Calu3 (cell line): ENCODE measurements around the gene PTGES2. TPM values are rescaled to one million over a fixed set of nuclear protein-coding genes. Genes with fewer than 3 reads are reported as not detected.

ENCODE experiments used
- BruUV-seq: library from RNA; stranded (reverse); fragments of 400-500 nt; replicated peaks from 2 replicates; lab custom pipeline; 2021; lab: Mats Ljungman, UMichigan
- CTCF ChIA-PET: fragments of 300-600 bp; sonication (Branson Sonifier 250); formaldehyde crosslinking; loops from one replicate; lab custom pipeline; 2022; ENCODE audit warnings: antibody characterized with exemption; lab: Charles Lee
- DNase-seq: peaks from one replicate; pipeline ENCODE4 v3.0.0; 2022
- H3K27ac Mint-ChIP-seq: one replicate; pipeline ENCODE4 v1.8.0; 2022; ENCODE audit warnings: mixed read lengths; ENCODE audit not compliant: unreplicated experiment
- H3K27me3 Mint-ChIP-seq: one replicate; pipeline ENCODE4 v1.8.0; 2022; ENCODE audit warnings: mixed read lengths; ENCODE audit not compliant: unreplicated experiment
- H3K36me3 Mint-ChIP-seq: one replicate; pipeline ENCODE4 v1.8.0; 2022; ENCODE audit warnings: mild to moderate bottlenecking, moderate library complexity, mixed read lengths; ENCODE audit not compliant: insufficient read depth, unreplicated experiment
- H3K4me1 Mint-ChIP-seq: one replicate; pipeline ENCODE4 v1.8.0; 2022; ENCODE audit warnings: mild to moderate bottlenecking, low read depth, mixed read lengths; ENCODE audit not compliant: unreplicated experiment
- H3K4me3 Mint-ChIP-seq: one replicate; pipeline ENCODE4 v1.8.0; 2022; ENCODE audit warnings: mild to moderate bottlenecking, low read depth, moderate library complexity, mixed read lengths; ENCODE audit not compliant: unreplicated experiment
- H3K9me3 Mint-ChIP-seq: one replicate; pipeline ENCODE4 v1.8.0; 2022; ENCODE audit warnings: low read depth, mixed read lengths; ENCODE audit not compliant: unreplicated experiment
- intact Hi-C: fragments of 100-400 bp; cut with micrococcal nuclease; formaldehyde crosslinking; loops from one replicate; pipeline ENCODE4 v1.10.0; 2022; ENCODE audit not compliant: unreplicated experiment
- total RNA-seq: library from RNA; stranded (reverse); gene quantifications from 2 replicates; pipeline ENCODE4 v1.2.3, GENCODE V29; 2022
- TF ChIP-seq, protein P1 (sequence below): fragments of 200-600 bp; IDR thresholded peaks from one replicate; pipeline ENCODE4 v1.8.0; 2022; ENCODE audit warnings: antibody characterized with exemption; ENCODE audit not compliant: unreplicated experiment

The PTGES2 gene
- total RNA-seq, 1 experiment from 2014 or later, result 137 TPM

DNA sequence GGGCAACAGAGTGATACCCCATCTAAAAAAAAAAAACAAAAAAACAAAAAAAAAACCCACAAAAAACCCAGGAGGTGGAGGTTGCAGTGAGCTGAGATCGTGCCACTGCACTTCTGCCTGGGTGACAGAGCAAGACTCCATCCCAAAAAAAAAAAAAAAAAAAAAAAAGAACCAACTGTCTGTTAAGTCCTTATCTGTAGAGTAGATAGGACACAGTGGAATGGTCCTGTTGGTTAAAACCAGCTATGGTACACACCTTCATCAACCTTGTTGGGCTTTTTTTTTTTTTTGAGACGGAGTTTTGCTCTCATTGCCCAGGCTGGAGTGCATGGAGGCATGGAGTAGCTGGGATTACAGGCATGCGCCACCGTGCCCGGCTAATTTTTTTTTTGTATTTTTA, 47.3 kb downstream of the PTGES2 start:
- no peak overlapping the region for H3K27ac Mint-ChIP-seq
- H3K4me3 Mint-ChIP-seq, result no peak overlapping the region
- H3K4me1 Mint-ChIP-seq, result peaks cover 29% of the 10 kb centered on the region
- peaks cover 41% of the 10 kb centered on the region for H3K36me3 Mint-ChIP-seq
- no peaks in the 10 kb centered on the region for H3K27me3 Mint-ChIP-seq
- intact Hi-C loops, result no loop called here
- TF ChIP-seq, protein P1, sequence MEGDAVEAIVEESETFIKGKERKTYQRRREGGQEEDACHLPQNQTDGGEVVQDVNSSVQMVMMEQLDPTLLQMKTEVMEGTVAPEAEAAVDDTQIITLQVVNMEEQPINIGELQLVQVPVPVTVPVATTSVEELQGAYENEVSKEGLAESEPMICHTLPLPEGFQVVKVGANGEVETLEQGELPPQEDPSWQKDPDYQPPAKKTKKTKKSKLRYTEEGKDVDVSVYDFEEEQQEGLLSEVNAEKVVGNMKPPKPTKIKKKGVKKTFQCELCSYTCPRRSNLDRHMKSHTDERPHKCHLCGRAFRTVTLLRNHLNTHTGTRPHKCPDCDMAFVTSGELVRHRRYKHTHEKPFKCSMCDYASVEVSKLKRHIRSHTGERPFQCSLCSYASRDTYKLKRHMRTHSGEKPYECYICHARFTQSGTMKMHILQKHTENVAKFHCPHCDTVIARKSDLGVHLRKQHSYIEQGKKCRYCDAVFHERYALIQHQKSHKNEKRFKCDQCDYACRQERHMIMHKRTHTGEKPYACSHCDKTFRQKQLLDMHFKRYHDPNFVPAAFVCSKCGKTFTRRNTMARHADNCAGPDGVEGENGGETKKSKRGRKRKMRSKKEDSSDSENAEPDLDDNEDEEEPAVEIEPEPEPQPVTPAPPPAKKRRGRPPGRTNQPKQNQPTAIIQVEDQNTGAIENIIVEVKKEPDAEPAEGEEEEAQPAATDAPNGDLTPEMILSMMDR, result no peak
- no peak for DNase-seq
- no peaks in the 10 kb centered on the region for H3K9me3 Mint-ChIP-seq
- no TSS peak for BruUV-seq
- CTCF ChIA-PET, result interaction anchor here (0.5 kb wide), 1 partner anchor 86 kb away, joined by 4 read pairs; no protein-coding TSS in a partner anchor

DNA sequence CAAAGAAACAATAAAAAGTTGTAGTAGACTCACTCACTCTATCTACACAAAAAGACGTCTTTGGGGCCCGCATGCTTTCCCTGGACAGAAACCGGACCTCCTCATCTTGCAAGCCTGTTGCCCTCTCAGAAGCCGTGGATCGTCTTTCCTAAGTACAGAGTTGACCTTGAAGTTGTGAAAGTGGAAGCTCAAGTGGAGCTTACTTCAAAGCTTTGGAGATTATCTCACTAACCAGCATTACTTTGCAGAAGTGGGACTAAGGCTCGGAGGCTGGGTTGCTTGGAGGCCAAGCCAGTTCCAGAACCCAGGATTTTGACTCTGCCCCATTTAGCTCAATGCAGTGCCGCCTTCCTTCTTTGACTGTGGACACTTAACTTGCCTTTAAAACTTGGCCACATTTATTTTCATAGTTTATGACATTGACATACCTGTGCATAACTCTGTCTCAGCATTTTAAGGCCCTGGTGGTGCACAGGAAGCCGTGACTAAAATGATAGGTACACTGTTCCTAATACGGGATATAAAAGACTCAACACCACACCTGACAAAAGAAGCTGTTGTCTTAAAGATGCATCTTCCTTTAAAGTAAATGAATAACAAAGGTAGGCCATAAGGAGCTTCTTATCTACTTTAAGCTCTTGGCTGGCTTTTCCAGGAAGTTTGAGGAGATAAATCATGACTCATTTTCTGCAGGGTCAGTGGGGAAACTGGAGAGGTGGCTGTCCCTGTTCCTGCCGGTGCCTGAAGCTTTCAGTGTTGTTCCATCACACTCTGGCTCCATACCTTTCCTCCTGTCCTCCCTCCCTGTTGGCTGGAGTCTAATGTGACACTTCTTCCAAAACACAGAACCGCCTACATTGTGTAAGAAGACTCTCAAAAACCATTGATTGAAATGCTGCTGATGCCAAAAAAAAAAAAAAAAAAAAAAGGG, 48.8 kb downstream of the PTGES2 start:
- no peaks in the 10 kb centered on the region for H3K9me3 Mint-ChIP-seq
- peak overlapping the region; percentile 93 for H3K27ac Mint-ChIP-seq
- peak overlapping the region; percentile 48 for H3K4me3 Mint-ChIP-seq
- no peaks in the 10 kb centered on the region for H3K27me3 Mint-ChIP-seq
- peaks cover 33% of the 10 kb centered on the region for H3K36me3 Mint-ChIP-seq
- peaks cover 18% of the 10 kb centered on the region for H3K4me1 Mint-ChIP-seq
- DNase-seq, result peak; percentile 63
- intact Hi-C loops, result no loop called here
- BruUV-seq, result no TSS peak
- CTCF ChIA-PET, result interaction anchor here (0.6 to 1.8 kb wide), 7 partner anchors 11 to 557 kb away, joined by 3 to 13 read pairs (median 5); partner anchors contain the start of genes NAIF1 and SLC25A25
- TF ChIP-seq, protein P1, result no peak

DNA sequence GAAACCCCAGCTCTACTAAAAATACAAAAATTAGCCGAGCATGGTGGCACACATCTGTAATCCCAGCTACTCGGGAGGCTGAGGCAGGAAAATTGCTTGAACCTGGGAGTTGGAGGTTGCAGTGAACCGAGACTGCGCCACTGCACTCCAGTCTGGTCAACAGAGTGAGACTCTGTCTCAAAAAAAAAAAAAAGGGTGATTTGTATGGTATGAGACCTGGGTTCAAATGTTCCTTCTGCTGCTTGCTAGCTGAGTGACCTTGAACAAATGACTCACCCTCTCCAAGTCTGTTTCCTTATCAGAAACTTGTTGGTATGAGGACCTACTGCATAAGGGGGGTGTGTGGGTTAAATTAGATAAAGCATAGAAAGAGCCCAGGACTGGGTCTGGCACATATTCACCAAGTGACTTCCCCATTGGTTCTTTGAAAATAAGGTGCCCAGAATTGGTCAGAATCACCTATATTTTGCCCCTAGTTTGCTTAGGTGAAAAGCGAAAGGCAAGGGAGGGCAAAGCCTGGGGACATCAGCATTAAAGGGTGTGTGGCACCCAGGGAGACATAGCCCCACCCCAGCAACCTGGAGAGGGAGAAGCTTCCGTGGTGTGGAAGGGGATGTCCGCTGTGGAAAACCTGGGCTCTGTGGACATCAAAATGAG, 49.6 kb downstream of the PTGES2 start:
- CTCF ChIA-PET, result interaction anchor here (1.3 to 1.8 kb wide), 4 partner anchors 10 to 123 kb away, joined by 4 to 13 read pairs (median 8); partner anchors contain the start of genes NAIF1 and SLC25A25
- intact Hi-C loops, result no loop called here
- no peak for DNase-seq
- Mint-ChIP-seq H3K4me3 (peak overlapping the region; percentile 48), H3K27ac (peak overlapping the region; percentile 93), H3K4me1 (peaks cover 25% of the 10 kb centered on the region), H3K9me3 (no peaks in the 10 kb centered on the region), H3K36me3 (peaks cover 38% of the 10 kb centered on the region), H3K27me3 (no peaks in the 10 kb centered on the region)
- no TSS peak for BruUV-seq
- TF ChIP-seq, protein P1, result no peak

DNA sequence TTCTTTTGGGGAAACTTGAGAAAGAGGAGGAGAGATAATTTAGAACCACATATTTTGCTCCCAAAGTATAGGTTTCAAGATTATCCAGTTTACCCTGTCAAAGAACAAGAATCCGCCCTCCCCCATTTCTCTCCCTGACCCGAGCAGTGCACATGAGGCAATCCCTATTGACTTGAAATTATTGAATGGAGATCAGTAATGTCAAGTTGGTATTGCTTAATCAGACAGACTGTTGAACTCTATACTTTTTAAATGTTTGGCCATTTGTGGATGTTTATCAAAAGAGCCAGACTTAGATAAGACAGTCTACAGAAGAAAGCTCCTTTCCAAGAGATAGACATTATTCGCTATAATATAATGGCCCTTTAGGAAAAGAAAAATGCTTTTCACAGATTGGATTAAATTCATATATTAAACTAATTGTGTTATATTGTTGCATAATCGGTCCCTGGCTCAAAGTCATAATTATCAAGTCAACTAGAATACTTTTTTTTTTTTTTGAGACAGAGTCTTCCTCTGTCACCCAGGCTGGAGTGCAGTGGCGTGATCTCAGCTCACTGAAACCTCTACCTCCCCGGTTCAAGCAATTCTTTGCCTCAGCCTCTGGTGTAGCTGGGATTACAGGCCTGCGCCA, 54.2 kb downstream of the PTGES2 start:
- no TSS peak for BruUV-seq
- CTCF ChIA-PET, result interaction anchor here (1.2 to 1.3 kb wide), 2 partner anchors 21 to 22 kb away, joined by 3 to 5 read pairs; no protein-coding TSS in a partner anchor
- H3K27ac Mint-ChIP-seq, result no peak overlapping the region
- TF ChIP-seq, protein P1, result no peak
- H3K4me3 Mint-ChIP-seq, result peak overlapping the region; percentile 22
- peaks cover 20% of the 10 kb centered on the region for H3K4me1 Mint-ChIP-seq
- DNase-seq, result no peak
- H3K36me3 Mint-ChIP-seq, result peaks cover 49% of the 10 kb centered on the region
- intact Hi-C loops, result no loop called here
- H3K9me3 Mint-ChIP-seq, result no peaks in the 10 kb centered on the region
- H3K27me3 Mint-ChIP-seq, result no peaks in the 10 kb centered on the region
